T follicular helper cell (primary cell): ENCODE data around the gene SP140.
"Not testable (repeated sequence)": the region's sequence is repeated elsewhere in the genome, so short reads cannot be mapped to it uniquely, and the experiment has no call there.

Experiments
- DNase-seq: peaks from one replicate; pipeline ENCODE4 v3.0.0-alpha.2; 2020; ENCODE audit warnings: low read depth

The SP140 gene

GRCh38 chr2:230226051-230226551, 565 bp downstream of the SP140 start:
- DNase-seq = no peak

- DNase-seq = no peak
Measured at GRCh38 chr2:230227216-230227615, 1.7 kb downstream of the SP140 start.

- no peak for DNase-seq
Measured at GRCh38 chr2:230230087-230230486, 4.6 kb downstream of the SP140 start.

- no peak for DNase-seq
Measured at GRCh38 chr2:230230496-230231200, 5.1 kb downstream of the SP140 start.

GRCh38 chr2:230231251-230231650, 5.7 kb downstream of the SP140 start:
- DNase-seq = no peak

- no peak for DNase-seq
Measured at GRCh38 chr2:230234122-230234722, 8.7 kb downstream of the SP140 start.

- no peak for DNase-seq
Measured at GRCh38 chr2:230234845-230235244, 9.3 kb downstream of the SP140 start.

GRCh38 chr2:230244211-230244610, 18.7 kb downstream of the SP140 start:
- no peak for DNase-seq

GRCh38 chr2:230246206-230246605, 20.7 kb downstream of the SP140 start:
- no peak for DNase-seq

- DNase-seq = no peak
Measured at GRCh38 chr2:230250231-230250630, 24.7 kb downstream of the SP140 start.

GRCh38 chr2:230254152-230254881, 28.8 kb downstream of the SP140 start:
- peak; percentile 5 for DNase-seq

- no peak for DNase-seq
Measured at GRCh38 chr2:230256733-230257332, 31.3 kb downstream of the SP140 start.

- DNase-seq = no peak
Measured at GRCh38 chr2:230258483-230258882, 32.9 kb downstream of the SP140 start.

- no peak for DNase-seq
Measured at GRCh38 chr2:230262246-230262645, 36.7 kb downstream of the SP140 start.

GRCh38 chr2:230264945-230265344, 39.4 kb downstream of the SP140 start:
- not testable (repeated sequence) for DNase-seq

GRCh38 chr2:230266638-230267037, 41.1 kb downstream of the SP140 start:
- DNase-seq = no peak

- DNase-seq = no peak
Measured at GRCh38 chr2:230267059-230267458, 41.5 kb downstream of the SP140 start.

- no peak for DNase-seq
Measured at GRCh38 chr2:230267556-230267955, 42.0 kb downstream of the SP140 start.

GRCh38 chr2:230268606-230269243, 43.2 kb downstream of the SP140 start:
- no peak for DNase-seq

- no peak for DNase-seq
Measured at GRCh38 chr2:230269715-230270114, 44.2 kb downstream of the SP140 start.

- no peak for DNase-seq
Measured at GRCh38 chr2:230282936-230283335, 57.4 kb downstream of the SP140 start.

- no peak for DNase-seq
Measured at GRCh38 chr2:230286048-230286447, 60.5 kb downstream of the SP140 start.
